ENCODE measurements around the gene TMEM150C. TPM values are rescaled to one million over a fixed set of nuclear protein-coding genes. Genes with fewer than 3 reads are reported as not detected.

TMEM150C gene
- 1 to 10 TPM in 3 of 5 donors, under 1 TPM in 1, not detected in 1; 0.45 to 8.4 (median 4.8) TPM for total RNA-seq
- polyA plus RNA-seq: 1 to 10 TPM; 2.4 to 5.0 (median 3.9) TPM
- long read RNA-seq, donor 1, partial matches to known transcripts: 0 of 1 reads
- long read RNA-seq, donor 1, other reads (novel, unspliced or antisense): 0 of 1 reads
- long read RNA-seq, donor 2: 0 reads
- long read RNA-seq, donor 3: 0 reads
- long read RNA-seq, donor 4, partial matches to known transcripts: 0 of 1 reads
- long read RNA-seq, donor 4, other reads (novel, unspliced or antisense): 0 of 1 reads
- long read RNA-seq, donor 5, partial matches to known transcripts: 0 of 2 reads
- long read RNA-seq, donor 5, other reads (novel, unspliced or antisense): 0 of 2 reads
- long read RNA-seq, donor 6: 0 reads
- long read RNA-seq, donor 7, partial matches to known transcripts: 0 of 1 reads
- long read RNA-seq, donor 7, other reads (novel, unspliced or antisense): 0 of 1 reads
- long read RNA-seq, donor 8: 0 reads
- long read RNA-seq, donor 9: 0 reads
- long read RNA-seq, donor 10: 0 reads

GRCh38 chr4:82561786-82562563 lies at the start of gene TMEM150C:
TSS of gene TMEM150C (minus strand) at chr4:82561988. CDS start at chr4:82504657, 57,331 bp downstream.
- no peak for TF ChIP-seq POLR2AphosphoS5 (IDR thresholded peaks at IDR 0.05)
- peak in 2 of 7 experiments; percentile 9 to 34 for TF ChIP-seq CTCF (IDR thresholded peaks at IDR 0.05)
- no peaks in the 10 kb centered on the region for H3K36me3 ChIP-seq
- no peaks in the 10 kb centered on the region for H3K9me3 ChIP-seq
- H3K27ac ChIP-seq: peak within 1 kb of the TSS in 3 of 5 donors; percentile 29 to 60 (median 36)
- intact Hi-C loops (cut with DNase I; ENCODE audit: low total_unique reads): no loop called here
- H3K4me3 ChIP-seq: peak within 1 kb of the TSS; percentile 61 to 90 (median 72)
- 5 to 11% (median 7%) methylated on average over 20 to 62 of the region's 62 CpGs for WGBS, 5 donors
- peaks cover 0 to 17% (median 14%) of the 10 kb centered on the region in 4 donors for H3K4me1 ChIP-seq
- DNase-seq: peak in 1 of 2 donors; percentile 62
- peaks cover 0 to 26% (median 10%) of the 10 kb centered on the region in 3 donors for H3K27me3 ChIP-seq

- Histone ChIP-seq H3K27me3 (no peaks in the 10 kb centered on the region), H3K4me3 (no peak overlapping the region), H3K9me3 (no peaks in the 10 kb centered on the region), H3K36me3 (no peaks in the 10 kb centered on the region), H3K27ac (no peak overlapping the region), H3K4me1 (no peaks in the 10 kb centered on the region)
- intact Hi-C loops (cut with DNase I; ENCODE audit: low total_unique reads): no loop called here
- 90 to 95% (median 93%) methylated on average over 4 of the region's 4 CpGs for WGBS, 5 donors
- TF ChIP-seq POLR2A (IDR thresholded peaks at IDR 0.05) (no peak), CTCF (IDR thresholded peaks at IDR 0.05) (no peak), EP300 (IDR thresholded peaks at IDR 0.05) (no peak), POLR2AphosphoS5 (IDR thresholded peaks at IDR 0.05) (no peak)
- DNase-seq: no peak
Measured at GRCh38 chr4:82611527-82611926, 49.7 kb upstream of the TMEM150C start.

GRCh38 chr4:82610041-82610440 lies 48.3 kb upstream of the TMEM150C start:
- intact Hi-C loops (cut with DNase I; ENCODE audit: low total_unique reads): no loop called here
- no peaks in the 10 kb centered on the region for H3K36me3 ChIP-seq
- no peaks in the 10 kb centered on the region for H3K9me3 ChIP-seq
- no peak overlapping the region for H3K4me3 ChIP-seq
- WGBS, 5 donors: 77 to 91% (median 81%) methylated on average over 2 of the region's 2 CpGs
- H3K4me1 ChIP-seq: no peaks in the 10 kb centered on the region
- H3K27ac ChIP-seq: no peak overlapping the region
- DNase-seq: no peak
- no peaks in the 10 kb centered on the region for H3K27me3 ChIP-seq
- TF ChIP-seq POLR2A (IDR thresholded peaks at IDR 0.05): no peak
- TF ChIP-seq CTCF (IDR thresholded peaks at IDR 0.05): no peak
- TF ChIP-seq EP300 (IDR thresholded peaks at IDR 0.05): no peak
- TF ChIP-seq POLR2AphosphoS5 (IDR thresholded peaks at IDR 0.05): no peak

GRCh38 chr4:82606622-82607021 lies 44.8 kb upstream of the TMEM150C start:
- no peak for DNase-seq
- no peaks in the 10 kb centered on the region for H3K4me1 ChIP-seq
- no peaks in the 10 kb centered on the region for H3K36me3 ChIP-seq
- 90 to 97% (median 95%) methylated on average over 7 of the region's 7 CpGs for WGBS, 5 donors
- H3K27ac ChIP-seq: no peak overlapping the region
- TF ChIP-seq CTCF (IDR thresholded peaks at IDR 0.05) (no peak), POLR2AphosphoS5 (IDR thresholded peaks at IDR 0.05) (no peak), POLR2A (IDR thresholded peaks at IDR 0.05) (no peak), EP300 (IDR thresholded peaks at IDR 0.05) (no peak)
- H3K4me3 ChIP-seq: no peak overlapping the region
- intact Hi-C loops (cut with DNase I; ENCODE audit: low total_unique reads): no loop called here
- H3K27me3 ChIP-seq: no peaks in the 10 kb centered on the region
- no peaks in the 10 kb centered on the region for H3K9me3 ChIP-seq

Measured in stomach (tissue), 19 donors.